GM18517 (cell line): ENCODE measurements around the gene SLC41A1.
A peak's percentile ranks its signal among the peaks of the same experiment; 100 is the strongest.
"Not testable (repeated sequence)": the region's sequence is repeated elsewhere in the genome, so short reads cannot be mapped to it uniquely, and the experiment has no call there.

Experiments
- ATAC-seq: cut with Tn5 transposase; IDR thresholded peaks from one replicate; pipeline ENCODE4 v1.9.1; 2021; ENCODE audit warnings: mild to moderate bottlenecking, moderate library complexity; ENCODE audit not compliant: unreplicated experiment

Gene SLC41A1

DNA sequence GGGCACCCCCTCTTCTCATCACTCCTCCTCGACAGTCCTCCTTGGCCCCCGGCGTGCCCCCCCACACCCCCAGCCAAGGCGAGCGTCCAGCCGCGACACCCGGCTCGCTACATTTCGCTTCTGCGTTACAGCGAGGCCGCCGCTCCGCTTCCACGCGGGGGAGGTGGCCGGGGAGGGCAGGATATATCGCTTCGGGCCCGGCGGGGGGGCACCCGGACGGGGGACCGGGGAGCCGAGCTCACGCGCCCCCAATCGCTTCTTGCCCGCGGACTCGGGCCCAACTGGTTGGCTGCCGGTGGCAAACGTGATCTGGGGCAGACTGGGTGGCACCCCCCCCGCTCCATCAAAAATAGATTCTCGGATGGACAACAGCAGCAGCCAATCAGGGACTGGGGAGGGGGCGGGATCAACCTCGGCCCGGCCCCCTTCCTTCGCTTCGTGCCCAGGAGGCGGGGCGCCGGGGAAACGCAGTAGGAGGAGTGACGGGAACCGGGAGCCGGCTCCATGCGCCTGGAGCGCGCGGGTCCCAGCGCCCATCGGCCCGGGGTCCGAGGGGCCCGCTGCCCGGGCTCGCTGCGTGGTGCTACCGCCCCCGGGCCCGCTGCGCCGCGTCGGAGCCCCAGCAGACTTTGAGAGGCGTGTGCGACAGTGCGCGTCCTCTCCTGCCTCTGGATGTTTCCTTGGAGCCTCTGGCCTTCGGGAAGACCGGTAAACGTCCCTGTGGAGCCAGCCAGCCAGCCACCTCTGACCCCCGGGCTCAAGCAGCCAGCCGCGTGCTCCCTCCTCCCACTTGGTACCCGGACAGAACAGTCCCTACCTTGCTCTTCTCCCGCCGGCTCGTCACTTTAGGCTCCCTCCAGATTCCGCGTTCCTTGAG lies at the start of gene SLC41A1:
Gene SLC41A1 (minus strand): TSS at position 321 of the 877 bp plus-strand sequence. CDS start 2,757 bp downstream, outside the sequence.
- ATAC-seq = peak; percentile 83

DNA sequence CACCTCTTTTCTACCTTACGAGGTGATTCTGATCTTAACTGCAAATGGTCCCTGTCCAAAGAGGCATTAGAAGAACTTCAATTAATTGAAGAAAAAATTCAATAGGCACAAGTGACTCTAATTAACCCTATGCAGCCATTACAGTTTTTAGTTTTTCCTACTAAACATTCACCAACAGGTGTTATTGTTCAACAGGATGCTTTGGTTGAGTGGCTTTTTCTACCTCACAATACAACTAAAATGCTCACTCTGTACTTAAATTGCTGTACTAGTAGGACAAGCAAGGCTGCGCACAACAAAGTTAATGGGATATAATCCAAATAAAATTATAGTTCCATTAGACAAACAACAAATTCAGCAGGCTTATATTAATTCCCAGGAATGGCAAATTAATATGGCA lies 48.5 kb upstream of the SLC41A1 start:
- ATAC-seq = no peak

DNA sequence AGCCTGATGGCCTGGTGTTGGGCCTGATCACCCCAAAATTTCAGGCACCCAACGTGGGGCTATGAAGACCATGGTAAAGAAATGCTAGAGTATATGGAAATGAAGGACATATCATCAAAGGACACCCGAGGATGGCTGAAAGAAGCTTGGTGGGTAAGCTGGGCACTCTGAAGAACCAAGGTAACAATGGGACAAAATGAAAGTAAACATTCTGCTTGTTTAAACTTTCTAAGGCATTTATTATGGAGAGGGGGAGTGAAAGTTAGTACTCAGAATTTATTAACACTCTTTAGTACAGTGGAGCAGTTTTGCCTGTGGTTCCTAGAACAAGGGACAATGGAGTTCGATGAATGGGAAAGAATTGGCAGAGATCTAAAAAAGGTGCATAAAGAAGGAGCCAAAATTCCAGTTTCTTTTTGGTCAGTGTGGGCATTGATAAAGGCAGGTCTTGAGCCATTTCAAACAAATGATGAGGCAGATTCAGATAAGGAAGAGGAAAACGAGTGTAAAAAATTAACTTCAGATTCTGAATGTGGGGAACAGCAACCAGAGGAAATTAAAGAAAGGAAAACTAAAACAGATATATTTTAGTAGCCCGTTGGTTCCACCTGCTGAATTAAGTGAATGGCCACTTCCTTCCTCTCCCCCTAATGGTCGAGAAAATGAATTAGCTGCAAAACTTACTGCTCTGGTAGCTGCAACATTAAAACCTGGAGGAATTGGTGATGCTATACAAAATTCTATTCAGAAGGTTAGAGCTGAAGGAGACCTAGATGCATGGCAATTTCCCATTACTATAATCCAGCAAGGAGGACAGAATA lies 45.4 kb upstream of the SLC41A1 start:
- no peak for ATAC-seq

DNA sequence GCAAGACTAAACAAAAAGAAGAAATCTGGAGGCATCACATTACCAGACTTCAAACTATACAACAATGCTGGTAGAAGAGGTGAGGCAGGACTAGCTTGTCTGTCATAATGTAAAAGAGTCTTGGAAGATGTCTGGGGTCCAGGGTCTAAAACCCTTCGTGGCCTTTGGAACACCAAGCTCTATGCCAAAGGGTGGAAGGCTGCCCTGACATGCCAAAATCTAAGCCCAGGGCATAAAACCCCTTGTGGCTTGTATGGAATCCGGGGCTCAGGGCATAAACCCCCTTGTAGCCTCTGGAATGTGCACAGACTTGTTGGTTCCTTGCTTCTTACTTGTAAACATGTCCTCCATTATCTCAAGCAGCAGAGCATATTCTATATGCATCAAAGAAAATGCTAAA lies 44.5 kb upstream of the SLC41A1 start:
- not testable (repeated sequence) for ATAC-seq

DNA sequence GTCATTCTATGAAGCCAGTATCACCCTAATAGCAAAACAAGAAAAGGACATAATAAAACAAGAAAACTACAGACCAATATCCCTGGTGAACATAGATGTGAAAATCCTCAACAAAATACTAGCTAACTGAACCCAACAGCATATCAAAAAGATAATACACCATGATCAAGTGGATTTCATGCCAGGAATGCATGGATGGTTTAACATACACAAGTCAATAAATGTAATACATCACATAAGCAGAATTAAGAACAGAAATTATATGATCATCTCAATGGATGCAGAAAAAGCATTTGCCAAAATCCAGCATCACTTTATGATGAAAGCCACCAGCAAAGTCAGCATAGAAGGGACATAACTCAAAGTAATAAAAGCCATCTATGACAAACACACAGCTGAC lies 43.4 kb upstream of the SLC41A1 start:
- no peak for ATAC-seq

DNA sequence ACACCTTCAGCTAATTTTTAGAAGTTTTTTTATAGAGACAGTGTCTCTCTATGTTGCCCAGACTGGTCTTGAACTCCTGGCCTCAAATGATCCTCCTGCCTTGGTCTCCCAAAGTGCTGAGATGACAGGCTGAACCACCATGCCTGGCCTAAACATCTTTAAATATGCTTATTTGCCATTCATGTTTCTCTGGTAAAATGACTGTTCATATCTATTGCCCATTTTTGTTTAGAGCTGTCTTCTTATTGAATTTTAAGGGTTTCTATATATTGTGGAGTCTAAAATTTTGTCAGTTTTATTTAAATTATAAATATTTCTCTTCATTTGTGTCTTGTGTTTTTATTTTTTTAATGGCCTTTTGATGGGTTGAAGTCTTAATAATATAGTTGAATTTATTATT lies 40.0 kb upstream of the SLC41A1 start:
- no peak for ATAC-seq

DNA sequence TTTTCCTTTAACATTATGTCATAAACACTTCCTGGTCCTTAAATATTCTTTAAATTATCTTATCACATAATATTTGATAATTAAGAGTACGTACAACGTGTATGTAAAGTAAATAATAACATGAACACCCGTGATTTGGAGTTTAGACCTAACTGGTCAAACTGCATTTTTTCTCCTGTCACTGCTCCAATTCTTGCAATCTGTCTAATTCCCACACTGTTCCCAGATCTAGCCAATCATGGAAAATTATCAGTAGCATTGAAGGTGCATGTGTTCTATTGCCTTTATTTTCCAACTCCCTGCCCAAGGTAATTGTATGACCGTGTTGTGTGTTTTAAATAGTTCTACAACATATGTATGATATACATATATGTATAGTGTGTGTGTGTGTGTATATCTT lies 39.0 kb upstream of the SLC41A1 start:
- ATAC-seq = no peak

DNA sequence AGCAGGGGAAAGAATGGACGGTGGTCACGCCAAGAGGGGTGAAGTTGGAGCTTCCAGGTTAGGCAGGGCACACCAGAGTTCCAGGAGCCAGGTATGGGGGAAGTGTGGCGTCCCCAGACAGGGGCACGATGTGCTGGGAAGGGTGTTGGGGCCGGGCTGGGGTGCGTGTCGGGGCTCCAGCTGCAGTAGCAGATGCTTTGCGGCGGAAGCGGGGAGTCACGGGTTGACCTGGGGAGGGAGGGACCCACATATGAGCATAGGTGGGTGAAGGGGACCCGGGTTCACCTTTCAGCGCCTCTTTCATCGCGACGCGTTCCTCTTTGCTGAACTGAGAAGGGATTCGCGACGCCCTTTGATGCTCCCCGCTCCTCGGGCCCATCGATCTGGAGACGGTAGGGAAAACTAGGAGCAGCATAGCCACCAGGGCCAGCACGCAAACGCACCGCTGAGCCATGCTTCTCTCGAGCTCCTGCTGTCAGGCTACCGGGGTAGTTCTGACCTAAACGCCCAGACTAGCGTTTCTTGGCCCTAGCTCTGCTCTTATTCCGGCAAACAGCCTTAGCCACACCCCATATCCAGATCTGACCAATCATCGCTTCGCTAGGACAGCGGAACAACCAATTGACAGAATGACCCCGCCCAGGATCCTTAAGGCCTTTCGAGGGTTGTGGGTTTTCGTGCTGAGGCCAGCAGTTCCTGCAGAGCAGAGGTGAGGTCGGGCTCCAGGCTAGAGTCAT lies 36.8 kb upstream of the SLC41A1 start, which contains the start of gene PM20D1:
Gene PM20D1 (minus strand): TSS at position 514 of the 737 bp plus-strand sequence. CDS start 60 bp downstream, at position 454.
- peak; percentile 99 for ATAC-seq

DNA sequence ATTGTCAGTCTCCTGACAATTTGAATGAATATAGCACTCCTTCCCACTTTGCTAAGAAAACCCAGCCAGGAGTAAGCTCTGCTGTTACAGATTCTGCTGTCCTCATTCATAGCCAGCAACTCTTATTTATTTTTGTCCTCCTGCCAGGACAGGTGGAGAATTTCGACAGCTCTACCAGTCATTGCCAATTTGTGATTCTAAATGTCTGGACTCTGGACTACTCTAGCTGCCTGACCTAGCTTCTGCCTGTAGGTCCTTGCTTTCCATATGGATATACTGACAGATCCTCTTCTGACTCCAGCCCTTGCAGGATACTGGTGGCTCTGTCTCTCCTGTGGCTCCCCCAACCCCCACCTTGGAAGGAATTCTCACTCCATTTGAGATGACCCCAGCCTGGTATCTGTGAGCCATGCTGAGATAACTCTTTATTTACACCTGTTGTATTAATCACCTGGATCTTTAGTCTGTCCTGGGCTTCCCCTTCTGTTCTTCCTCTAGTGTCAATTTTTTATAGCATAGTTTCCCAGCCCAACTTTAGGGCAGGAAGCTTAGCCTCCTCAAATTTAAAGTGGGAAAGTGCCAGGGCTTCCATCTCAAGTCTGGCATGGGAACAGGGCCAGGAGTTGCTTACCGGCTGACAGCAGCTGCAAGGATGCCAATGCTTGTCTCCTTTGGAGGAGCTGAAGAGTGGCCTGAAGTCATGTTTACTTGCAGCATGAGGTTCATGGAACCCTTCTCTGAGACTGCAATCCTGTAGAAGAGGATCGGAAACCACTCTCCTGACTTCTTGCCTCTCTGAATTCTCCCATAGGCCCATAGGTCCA lies 30.2 kb upstream of the SLC41A1 start:
- no peak for ATAC-seq

DNA sequence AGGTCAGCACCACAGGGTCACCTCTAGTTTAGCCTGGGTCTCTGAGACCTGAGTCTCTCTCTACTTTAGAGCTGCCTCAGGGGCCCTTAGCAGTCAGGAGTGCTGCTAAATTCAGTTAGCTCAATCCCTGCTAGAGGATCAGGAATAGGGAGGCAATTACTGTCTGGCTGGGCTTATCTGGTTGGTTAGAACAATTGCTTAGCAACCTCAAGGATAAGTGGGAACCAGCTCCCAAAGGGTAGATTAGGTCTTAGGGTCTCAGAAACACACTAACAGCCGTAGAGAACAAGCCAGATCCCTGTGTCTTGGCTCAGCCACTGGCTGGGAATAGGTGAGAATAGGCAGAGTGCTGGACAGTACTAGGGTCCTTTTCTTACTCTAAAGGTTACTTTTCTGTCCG lies 29.2 kb upstream of the SLC41A1 start:
- no peak for ATAC-seq

DNA sequence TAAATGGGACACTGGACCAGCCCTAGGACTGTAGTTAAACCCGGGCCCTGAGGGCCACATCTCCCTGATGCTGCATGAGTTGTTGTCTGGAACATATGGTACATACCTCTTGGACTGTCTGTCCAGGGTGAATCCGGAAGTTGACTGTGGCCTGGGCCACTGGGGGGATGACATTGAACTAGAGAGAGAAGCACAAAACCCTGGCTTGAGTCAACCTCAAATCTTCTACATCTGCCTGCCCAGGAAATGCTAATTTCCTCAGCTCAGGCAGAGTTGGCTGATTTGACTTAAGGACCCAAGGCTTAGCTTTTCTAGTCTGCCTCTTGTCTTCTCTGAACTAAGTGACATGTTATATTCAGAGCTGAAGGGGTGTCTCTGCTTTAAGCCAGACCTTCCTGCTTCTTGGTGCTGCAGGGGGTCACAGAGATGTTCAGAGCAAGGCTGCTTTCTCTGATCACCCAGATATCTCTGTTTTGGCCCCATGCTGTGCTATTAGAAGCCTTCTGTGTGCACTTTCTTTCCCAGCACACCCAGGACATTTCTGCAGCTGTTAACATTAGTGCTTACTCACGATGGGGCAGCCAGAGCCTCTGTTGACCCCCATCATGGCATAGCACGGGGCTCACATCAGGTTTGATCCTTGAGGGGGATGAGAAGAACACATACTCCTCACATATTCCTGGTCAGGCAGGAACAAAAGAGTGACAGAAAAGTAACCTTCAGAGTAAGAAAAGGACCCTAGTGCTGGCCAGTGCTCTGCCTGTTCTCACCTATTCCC lies 27.3 kb upstream of the SLC41A1 start:
- ATAC-seq = no peak

DNA sequence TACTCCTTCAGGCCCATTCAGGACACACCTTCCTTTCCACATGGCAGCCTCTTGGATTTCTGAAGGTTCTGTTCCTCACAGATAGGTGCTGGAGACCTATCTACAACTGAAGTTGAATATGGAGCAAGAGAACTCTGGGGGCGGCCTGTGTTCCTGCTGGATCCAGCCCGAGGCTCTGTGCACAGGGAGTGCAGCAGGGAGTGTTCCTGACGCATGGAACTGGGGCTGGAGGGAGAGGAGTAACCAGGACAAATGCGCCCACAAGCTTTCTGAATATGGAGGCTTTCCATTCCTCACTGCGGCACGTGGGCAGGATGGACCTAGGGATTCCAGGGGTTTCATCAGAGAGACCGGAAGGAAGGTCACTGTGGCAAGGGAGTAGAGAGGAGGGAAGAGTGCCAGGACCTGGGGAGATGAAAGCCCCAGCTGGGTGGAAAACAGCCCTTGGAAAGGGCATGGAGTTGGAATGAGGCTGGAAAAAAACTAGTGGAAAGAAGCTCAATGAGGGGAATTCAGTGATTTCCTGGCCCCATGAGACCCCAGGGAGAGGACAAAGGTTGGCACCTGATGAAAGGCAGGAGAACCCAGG lies 24.5 kb upstream of the SLC41A1 start:
- ATAC-seq = no peak

DNA sequence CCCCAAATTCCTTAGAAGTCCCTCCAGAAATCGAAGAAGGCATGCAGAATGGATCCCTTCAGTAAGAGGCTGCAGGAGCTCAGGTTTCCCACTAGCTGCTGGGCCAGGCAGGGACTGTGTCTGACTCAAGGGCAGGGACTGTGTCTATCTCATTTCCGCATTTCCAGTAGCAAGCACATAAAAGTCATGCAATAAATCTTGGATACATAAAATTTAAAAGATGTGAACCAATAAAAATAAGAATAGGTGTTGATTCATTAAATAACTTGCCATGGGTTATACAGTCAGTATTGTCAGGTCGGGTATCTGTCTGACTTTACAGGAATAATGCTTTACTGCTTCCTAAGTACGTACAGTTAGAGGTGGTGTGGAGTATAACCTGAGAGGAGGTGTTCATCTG lies 21.8 kb upstream of the SLC41A1 start:
- ATAC-seq = no peak

DNA sequence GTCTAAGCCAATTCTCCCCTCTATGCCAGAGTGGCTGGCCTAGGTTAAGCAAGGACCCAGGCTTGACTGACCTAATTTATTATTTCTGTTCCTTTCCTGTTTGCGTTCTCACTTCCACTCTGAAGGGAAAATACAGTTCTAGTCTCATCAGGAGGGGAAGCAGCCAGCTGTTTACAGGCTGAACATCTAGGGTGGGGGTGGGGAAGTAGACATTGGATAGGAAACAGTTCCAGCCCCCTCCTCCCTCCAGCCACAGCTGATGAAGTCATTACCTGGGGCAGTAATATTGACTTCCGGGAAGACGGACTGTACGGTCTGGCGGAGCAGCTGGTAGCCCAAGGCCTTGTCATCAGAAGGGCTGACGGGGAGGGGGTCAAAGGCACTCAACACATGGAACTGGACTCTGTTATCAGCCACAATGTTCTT lies 19.3 kb upstream of the SLC41A1 start:
- no peak for ATAC-seq

DNA sequence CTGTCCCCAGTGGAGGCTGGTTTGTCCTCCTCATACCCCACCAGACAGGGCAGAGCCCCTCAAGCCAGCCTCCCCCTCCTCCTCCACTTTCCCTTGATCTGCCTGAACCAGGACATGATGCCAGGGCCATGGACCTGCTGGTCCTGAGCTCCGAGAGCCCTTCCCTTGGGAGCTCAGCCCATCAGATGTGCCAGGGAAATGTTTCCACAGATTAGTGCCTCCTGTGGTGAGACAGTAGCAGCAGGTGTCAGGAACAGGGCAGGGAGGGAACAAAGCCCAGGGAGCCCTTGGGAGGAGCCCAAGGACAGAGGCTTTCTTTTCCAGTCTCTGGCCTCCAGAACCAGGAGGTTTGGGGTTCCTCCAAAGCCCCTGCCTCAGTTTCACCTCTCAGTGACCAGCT lies 14.6 kb upstream of the SLC41A1 start:
- no peak for ATAC-seq

DNA sequence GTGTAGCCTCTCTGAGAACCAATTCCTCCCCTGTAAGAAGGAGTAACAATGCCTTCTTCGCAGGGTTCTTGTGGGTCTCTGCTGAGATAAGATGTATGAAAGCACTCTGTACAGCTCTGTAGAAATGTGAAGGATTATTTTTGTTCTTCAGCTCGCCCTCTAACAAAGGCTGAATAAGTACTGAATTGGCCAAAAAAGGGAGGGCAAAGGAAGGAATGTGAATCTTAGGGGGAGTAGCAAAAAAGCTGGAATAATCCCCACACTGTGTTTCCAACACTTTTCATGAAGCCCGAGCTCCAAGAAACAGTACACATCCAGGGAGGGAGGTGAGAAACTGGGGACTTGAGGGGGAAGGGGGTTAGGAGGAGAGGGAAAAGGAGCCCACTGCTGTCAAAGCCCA lies 14.0 kb upstream of the SLC41A1 start:
- ATAC-seq = no peak

DNA sequence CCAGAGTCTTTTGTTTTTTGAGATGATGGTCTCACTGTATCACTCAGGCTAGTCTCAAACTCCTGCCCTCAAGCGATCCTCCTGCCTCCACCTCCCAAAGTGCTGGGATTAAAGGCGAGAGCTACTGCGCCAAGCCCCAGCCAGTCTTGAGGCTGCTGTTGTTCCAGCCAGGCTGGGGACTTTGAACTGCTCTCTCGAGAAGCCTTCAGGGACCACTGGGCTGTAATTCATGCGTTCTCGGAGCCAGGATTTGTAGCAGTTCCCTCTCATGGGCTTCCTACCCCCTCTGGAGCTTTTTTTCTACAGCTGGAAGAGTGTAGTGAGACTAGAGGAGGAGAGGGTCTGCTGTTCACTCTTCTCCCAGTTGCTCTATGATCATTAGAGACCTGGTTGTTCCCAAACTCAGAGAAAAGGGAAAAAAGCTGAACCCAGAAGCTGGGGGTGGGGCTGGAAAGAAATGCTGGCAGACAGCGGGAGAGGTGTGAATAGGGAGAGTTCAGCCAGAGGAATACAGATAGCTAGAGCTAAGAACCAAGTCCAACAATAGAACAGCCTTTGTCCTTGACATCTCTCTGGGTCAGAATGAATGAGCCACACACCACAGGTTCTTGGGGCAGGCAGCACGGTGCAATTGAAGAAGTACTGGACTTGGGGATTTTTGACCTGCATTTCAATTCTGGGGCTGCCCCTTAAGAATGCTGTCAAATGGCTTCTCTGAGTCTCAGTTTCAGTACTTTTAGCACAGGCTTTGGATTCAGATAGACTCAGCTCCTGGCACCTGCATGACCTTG lies 13.2 kb upstream of the SLC41A1 start:
- ATAC-seq = no peak

DNA sequence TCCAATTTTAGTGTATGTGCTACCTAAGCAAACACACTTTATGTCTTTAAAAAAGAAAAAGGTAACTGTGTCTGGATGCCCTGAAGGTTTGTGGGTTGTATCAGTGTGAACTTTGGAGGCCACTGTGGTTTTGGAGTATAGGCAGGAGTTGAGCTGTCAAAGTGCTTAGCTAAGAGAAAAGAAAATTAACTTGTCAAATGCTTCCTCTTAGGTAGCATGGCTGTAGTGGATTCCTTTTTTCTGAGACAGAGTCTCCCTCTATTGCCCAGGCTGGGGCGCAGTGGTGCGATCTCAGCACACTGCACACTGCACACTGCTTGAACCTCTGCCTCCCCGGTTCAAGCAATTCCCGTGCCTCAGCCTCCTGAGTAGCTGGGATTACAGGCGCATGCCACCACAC lies 11.2 kb upstream of the SLC41A1 start:
- no peak for ATAC-seq
